ENCODE results near the gene ZSCAN21.

- TF ChIP-seq CTCF (IDR thresholded peaks at IDR 0.05) = no peak
- no peak for TF ChIP-seq POLR2A (IDR thresholded peaks at IDR 0.05)
Measured at GRCh38 chr7:100098913-100099312, 49.3 kb downstream of the ZSCAN21 start.
